ENCODE results near the gene PTPRT.

Gene PTPRT

DNA sequence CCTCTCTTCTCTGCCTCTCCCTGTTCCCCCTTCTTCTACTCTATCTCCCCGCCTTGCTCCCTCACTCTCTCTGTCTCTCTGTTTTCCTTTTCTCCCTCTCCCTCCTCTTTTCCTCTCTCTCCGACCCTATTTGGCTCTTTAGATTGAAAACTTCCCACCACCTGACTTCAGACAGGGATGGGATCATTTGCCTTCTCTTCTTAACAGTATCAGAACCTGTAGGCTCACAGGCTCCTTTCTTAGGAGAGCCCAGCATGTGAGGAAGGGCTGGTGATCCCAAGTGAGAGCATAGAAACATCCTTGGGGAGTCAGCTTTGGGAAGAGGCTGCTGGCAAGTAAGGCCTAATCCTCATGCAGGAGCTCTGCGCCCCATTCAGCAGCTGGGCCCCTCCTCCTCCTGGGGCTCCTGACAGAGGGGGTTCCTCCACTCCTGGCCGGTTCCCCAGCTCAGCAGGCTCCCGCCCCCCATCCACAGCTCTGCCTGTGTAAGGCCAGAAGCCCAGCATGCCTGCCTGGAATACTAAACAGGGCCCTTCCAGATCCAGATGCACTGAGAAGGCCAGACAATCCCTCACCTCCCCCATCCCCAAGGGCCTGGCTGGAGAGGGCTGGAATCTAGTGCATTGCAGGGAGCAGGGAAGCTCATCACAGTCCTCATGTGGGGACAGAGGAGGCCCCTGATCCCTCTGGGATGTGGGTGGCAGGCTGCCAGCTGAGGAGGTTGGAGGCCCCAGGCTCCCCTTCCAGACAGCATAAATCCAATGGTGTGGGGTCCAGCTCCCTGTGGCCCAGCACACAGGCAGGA, 93.4 kb downstream of the PTPRT start:
- no peak for DNase-seq

DNA sequence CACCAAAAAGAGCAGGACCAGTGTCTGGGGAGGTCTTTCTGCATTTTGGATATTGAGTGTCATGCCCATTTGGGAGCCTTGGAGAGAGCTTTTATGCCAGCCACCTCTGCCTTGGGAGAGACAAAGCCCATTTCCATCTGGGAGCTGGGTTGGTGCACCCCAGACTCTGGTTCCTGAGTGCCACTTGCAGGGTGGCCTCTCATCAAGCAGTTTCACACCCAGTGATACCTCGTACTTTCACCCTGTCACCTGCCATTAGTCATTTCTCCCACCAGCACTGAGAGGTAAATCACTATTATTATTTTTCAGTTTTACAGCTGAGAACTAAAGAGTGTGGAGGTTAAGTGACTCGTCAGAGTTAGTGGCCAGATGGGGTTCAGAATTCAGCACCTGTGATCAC, 94.7 kb downstream of the PTPRT start:
- no peak for DNase-seq

- no peak for DNase-seq
These were observed 97.2 kb downstream of the PTPRT start for GRCh38 chr20:43092386-43093088.

DNA sequence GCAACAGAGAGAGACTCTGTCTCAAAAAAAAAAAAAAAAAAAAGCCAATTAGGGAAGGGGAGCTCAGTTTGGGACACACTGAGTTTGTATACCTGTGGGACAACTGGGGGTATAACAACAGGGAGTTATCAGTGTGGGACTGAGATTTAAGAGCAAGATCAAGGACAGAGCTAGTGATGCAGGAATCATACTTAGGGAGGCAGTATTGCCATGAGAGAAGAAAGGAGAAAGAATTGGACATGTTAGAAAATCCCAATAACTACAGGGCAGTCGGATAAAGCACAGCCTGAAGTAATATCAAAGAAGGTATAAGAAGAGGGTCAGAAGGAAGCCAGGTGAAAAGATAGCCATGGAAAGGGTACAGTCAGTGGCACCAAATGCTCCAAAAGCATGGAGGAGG, 121.2 kb downstream of the PTPRT start:
- no peak for DNase-seq

DNA sequence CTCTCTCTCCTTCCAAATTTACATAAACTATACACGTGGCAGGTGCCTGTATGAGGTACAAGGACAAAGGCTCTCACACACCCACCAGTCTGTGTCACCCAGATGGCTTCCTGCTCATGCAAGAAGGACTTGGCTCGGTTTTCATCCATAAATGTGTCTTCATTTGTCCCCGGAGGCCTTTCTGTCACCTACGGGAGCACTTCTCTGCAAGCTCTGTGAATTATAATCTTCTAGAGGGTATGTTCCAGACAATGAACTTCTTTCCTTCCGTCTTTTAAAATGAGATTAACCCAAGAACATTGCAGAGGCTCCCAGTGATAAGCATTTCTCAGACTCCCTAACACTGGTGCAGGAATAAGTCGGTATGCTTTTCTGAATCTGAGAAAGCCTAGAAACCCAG, 123.6 kb downstream of the PTPRT start:
- no peak for DNase-seq

DNA sequence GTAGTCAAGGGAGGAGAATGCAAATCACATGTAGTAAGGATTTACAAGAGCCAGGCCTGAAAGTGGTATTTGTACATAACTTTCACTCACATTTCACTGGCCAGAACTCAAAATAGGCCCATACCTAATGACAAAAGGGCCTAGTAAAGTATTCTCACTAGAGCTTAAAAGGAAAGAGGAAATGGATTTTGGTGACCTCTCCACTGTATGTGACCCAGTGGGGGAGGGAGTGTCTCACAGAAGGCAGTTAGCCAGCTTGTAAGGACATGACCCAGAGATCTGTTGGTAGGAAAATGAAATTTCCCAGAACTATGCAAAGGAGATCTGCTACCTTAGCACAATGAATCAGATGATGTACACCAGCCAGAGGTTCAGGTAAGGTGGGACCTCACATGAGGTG, 124.4 kb downstream of the PTPRT start:
- no peak for DNase-seq

GRCh38 chr20:43058077-43058476, 131.6 kb downstream of the PTPRT start:
- DNase-seq = no peak

DNA sequence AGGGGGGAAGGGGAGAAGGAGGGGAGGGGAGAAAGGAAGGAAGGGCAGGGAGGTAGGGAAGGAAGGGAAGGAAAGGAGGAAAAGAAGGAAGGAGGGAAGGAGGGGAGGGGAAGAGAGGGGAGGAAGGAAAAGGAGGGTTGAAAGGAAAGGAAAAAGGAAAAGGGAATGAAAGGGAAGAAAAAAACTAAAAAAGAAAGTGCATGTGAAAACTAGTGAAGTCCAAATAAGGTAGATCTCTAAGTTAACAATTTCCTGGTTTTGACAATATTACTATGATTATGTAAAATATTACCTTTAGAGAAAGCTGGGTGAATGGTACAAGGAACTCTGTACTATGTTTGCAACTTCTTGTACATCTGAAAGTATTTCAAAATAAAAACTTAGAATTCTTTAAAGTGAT, 132.4 kb downstream of the PTPRT start:
- DNase-seq = no peak

DNA sequence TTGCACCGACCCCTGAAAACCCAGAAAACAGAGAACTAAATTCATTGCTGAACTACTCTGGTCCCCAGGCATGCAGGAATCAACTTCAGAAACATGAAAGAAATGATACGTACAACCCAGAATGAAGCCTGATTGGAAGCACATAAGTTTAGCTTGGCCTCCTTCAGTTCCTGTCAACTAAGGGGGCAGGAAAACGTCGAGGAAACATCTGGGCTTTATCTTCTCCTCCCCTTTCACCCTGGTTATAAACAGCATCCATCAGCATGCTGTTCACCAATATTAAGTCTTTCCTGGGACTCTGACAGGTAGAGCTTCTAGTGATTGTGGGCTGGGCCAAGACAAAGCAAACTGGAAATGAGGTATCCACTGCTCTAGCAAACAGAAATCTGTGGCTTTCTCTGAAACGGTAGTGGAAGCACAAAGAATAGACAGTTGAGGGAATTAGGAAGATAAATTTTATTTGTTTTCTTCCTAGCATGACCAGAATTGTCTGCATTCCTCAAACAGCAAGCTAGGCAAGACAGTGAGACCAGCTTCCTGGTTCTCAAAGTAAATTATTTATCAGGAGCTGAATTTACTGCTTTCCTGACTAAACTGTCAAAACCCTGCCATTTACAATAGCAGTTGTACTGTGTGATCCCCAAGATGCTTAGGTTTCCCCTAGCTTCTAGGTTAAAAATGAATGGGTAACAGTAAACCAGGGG, 134.4 kb downstream of the PTPRT start:
- no peak for DNase-seq

DNA sequence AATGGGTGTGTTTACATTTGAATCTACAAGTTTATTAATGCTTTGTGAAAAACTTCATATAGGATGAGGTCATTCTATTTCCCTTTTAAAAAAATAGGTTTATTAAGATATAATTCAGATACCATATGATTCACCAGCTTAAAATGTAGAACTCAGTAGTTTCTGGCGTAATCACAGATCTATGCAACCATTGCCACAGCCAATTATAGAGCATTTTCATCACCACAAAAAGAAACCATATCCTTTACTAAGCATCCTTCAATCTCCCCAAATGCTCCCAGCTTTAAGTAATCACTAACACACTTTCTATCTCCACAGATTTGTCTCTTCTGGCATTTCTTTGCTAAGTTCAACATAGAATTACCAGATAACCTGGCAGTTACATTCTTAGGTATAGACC, 137.2 kb downstream of the PTPRT start:
- DNase-seq = no peak

- no peak for DNase-seq
These were observed 142.7 kb downstream of the PTPRT start for GRCh38 chr20:43046966-43047365.

GRCh38 chr20:43043887-43044286, 145.8 kb downstream of the PTPRT start:
- no peak for DNase-seq

DNA sequence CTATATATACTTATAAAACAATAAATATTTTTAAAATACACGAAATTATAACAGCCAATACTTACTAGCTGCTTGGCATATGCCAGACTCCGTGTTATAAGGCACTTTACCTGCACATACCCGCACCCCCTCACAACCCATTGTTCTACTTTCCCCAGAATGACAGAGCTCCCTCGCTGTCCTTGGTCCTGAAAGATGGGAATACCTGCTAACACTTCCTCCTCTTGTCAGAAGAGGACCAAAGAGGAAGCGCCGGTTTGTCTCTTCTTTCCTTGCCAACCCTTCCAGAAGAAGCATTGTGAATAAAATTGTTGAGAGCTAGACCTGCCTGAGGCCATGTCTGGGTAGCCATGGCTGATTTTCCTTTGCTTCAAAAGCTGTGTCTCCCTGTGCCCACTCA, 149.3 kb downstream of the PTPRT start:
- DNase-seq = no peak

DNA sequence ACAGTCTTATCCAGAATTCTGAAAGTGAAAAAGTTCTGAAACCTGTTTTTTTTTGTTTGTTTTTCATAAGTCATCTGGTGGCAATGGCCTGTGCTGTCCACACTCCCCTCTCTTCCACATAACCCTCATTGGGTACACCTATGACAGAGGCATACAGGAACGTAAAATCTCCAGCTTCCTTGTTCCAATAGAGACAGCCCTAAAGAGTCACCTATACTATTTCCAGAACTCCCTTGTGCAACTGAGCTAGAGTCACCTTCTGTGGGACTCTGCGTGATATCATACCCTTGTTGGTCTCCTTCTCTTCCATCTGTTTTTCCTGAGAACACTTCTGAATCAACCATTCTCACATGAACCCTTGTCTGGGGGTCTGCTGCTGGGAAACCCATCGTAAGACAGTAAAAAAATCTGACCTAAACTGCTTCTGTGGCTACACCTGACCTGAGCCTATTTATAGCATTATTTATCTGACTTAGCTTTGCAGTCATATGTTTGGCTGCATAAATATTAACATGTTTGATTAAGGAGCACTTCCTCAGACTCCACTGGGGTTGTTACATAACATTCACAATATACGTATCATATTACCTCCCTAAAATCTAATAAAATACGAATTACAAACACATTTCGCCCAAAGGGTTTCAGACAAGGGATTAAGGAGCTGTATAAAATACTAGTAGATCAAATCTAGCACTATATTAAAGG, 151.9 kb downstream of the PTPRT start:
- no peak for DNase-seq

DNA sequence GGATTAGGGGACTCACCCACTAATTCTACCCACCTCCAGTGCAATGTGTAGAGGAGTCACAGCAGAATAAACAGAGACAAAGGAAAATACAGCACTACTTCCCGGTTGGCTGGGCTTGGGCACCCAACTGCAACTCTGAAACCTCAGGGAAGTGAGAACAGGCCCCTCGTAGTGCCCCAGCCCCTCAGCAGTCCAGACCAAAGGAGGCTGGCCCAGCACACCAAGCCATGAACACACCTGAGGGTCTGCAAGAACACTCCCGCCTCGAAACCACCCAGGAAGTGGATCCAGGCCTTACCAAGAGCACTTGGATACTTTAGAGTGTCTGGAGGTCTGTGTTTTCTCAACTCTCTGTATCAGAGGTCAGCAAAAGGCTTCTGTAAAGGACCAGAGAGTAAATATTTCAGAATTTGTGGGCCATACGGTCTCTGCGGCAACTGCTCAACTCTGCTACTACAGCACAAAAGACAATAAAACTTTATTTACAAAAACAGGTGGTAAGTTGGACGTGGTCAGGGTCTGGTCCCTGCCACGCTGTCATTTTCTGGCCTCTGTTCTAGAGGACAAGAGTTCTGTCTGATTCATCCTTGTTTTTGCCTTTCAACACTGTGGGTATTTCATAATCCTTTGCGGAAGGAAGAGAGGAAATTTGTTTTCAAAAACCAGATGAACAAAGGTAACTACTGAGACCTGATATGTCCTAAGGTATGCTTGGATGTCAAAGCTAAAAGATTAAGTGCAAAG, 154.6 kb downstream of the PTPRT start:
- DNase-seq = no peak

DNA sequence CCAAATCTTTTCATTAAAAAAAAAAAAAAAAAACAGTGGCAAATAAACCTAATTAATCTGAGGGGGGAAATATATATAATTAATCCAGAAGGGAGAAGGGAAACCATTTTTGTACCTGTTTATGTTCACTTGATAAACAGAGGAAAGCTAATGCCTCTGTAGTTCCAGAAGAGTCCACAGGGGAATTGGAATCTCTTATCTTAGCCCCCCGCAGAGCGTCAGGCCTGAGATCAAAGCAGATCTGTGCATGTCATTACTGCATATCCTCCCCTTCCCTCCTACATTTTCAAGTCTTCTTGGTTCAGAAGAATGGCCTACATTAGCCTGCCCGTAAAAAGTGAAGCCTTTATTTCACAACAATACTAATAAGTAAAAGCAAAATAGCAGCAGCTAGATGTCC, 157.2 kb downstream of the PTPRT start:
- DNase-seq = no peak

DNA sequence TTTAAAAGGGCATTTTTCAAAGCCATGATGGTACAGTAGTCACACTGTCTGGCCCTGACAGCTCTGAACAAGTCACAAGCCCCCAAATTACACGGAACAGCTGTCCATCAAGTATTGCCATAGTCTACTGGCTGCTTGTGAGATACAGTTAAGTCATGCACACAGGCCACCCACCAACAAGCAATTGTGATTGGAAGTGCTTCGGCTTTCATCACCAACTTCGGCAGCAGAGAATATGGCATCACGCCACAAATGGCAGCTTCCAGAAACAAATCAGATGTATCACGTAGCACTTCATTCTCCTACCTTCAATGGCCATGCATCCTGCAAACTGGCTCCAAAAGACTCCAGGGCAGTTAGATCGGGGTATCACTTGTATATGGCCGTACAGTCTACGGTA, 160.5 kb downstream of the PTPRT start:
- no peak for DNase-seq

GRCh38 chr20:43028470-43028869, 161.2 kb downstream of the PTPRT start:
- DNase-seq = no peak

- DNase-seq = no peak
These were observed 165.9 kb downstream of the PTPRT start for GRCh38 chr20:43023836-43024235.

DNA sequence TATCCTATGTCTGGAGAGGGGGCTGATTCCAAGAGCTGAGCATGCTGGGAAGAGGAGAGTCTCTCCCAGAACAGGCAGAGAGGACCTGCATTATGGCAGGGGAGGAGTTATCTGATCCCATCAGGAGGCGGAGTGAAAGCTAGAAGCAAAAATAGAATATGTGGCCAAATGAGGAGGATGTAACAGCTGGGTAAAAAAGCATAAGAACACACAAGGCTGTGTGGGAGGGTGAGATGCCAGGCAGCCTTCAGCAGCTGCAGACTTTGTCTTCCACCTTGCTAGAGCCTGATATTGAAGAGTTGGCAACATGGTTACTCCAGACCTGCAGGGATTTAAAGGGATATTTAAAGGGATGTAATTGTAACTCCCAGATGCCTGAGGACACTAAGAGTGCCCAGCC, 167.1 kb downstream of the PTPRT start:
- no peak for DNase-seq

DNA sequence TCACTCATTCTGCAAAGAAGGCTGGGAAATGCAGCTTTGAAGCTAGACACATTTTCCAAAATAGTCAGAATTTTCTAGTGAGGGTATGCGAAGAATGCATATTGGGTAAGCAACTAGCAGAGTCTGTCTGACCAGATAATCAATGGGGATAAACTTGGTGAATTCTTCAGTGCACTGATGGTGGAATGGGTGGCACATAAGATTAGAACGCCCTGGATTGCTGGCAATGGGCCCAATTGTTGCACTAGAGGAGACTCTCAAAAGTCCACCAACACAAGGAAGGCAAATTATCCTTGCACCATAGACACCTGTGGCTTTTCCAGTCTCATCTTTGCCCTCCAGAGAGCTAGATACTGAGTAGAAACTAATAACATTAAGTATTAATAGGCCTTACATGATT, 167.6 kb downstream of the PTPRT start:
- no peak for DNase-seq

GRCh38 chr20:43017241-43018030, 172.3 kb downstream of the PTPRT start:
- no peak for DNase-seq
